LHCN-M2 (cell line): ENCODE results near the gene SRBD1. TPM values are rescaled to one million over a fixed set of nuclear protein-coding genes. Genes with fewer than 3 reads are reported as not detected.

Source experiments
- DNase-seq: peaks from one replicate; pipeline ENCODE4 v3.0.0-alpha.2; 2012; ENCODE audit warnings: low read depth
- total RNA-seq: library from RNA; depleted of rRNA; stranded (reverse); fragments of >200 nt; gene quantifications from 2 replicates; pipeline ENCODE4 v1.2.3, GENCODE V29; 2014

Gene SRBD1
- total RNA-seq, 1 experiment from 2014 or later: 22.7 TPM

DNA sequence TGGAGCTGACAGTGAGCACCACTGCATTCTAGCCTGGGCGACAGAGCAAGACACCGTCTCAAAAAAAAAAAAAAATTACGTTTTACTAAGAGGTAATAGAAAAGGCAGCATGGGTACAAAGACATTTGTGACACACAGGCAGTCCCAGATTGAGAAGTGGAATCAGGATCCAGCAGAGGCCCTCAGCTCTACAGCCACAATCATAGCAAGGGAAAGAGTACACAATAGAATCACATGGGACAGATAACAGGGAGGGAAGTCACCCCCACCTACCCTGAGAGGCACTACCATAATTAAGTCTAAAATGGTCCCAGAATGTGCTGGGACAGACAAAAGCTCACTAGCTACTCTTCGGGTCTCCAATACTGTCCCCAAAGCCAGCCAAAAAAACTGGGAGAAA, 12.5 kb downstream of the SRBD1 start:
- DNase-seq: no peak

DNA sequence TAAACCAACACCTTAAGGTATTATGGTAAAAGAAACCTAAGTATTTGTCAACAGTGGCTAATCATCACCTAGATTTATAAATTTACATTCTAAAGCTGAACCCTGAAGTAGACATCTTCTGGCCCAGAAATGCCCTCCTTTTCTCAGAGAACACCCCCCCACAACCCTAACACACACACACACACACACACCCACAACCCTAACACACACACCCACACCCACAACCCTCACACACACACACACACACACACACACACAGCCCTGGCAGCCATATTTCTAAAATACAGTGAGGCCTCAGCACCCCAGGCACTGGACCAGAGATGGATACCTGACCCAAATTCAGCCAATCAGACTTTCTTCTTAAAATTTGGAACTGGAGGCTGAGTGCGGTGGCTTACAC, 14.3 kb downstream of the SRBD1 start:
- DNase-seq: no peak

DNA sequence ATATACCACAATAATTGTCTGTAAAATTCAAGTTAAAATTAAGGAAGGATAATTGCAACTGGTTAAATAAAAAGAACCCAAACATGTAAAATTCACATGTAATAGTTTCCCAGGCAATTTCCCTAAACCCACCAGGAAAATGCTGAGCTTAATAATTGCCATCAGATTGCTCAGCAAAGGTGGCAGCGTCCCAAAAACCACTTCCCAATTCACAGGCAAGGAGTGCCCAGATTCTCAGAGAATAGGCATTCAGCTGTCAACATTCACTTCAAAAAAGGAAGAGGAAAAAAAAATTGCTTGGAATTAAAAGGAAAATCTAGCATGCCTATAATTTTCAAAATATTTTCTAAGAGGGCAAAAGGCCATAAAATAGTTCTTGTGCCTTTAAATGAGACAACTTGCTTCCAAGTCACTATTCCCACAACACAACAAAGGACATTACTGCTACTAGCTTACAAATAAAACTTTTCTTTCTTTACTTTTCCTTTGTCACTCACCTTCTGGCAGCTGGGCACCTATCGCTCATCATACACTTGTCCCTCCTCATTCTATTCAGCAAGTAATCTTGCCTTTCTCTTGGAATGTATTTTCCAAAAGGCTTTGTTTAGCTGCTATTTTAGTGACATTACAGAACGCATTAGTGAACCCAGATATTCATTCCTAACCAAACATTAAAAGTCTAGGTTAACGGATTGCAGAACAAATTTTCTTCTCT, 15.2 kb downstream of the SRBD1 start:
- peak; percentile 75 for DNase-seq

DNA sequence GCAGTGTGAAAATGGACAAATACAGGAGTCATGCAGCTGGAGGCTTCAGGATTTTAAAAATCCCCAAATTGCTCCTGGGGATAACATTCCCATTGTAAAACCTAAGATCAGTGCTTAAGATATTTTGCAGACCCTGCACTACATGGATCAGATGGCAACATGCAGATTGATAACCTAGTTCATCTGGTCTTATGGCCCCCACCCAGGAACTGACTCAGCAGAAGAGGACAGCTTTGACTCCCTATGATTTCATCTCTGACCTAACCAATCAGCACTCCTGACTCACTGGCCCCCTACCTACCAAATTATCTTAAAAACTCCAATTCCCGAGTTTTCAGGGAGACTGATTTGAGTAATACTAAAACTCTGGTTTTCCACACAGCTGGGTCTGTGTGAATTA, 20.0 kb downstream of the SRBD1 start:
- DNase-seq: no peak

DNA sequence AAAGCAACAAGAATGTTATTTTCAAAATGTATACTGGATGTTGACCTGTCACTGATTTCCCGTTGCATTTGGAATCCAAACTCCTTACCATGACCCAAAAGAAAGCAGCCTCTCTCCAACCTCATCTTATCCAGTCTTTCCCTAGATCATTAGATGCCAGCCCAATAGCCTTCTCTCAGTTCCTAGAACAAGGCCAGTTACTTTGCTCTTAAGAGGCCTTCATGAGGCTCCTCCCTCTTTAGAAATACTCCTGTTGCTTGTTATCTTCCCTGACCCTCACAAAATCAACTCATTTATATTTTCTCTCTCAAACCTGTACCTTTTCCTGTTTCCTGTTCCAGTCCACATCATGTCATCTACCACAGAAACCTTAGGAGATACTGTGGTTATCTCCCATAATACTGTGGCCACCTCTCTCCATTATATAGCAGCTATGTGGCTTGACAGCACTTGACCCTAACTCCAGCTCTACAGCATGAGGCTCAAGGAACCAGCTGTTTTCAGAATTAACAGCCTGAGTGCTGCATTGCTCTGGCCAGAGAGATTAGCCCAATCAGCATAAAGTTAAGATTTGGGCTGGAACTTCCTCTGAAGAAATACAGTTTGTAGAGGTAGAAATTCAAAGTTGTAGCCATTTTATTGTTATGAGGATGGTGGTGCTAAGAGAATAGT, 22.8 kb downstream of the SRBD1 start:
- peak; percentile 58 for DNase-seq

DNA sequence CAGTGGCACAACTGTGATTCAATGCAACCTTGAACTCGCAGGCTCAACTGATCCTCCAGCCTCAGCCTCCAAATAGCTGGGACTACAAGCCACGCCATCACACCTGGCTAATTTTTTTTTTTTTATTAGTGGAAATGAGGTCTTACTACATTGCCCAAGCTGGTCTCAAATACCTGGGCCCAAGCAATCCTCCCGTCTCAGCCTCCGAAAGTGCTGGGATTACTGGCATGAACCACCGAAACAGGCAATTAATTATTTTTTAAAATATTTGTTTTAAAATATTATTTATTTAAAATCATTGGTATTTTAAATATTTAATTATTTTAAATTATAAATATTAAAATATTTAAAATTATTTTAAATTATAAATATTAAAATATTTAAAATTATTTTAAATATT, 24.5 kb downstream of the SRBD1 start:
- no peak for DNase-seq

DNA sequence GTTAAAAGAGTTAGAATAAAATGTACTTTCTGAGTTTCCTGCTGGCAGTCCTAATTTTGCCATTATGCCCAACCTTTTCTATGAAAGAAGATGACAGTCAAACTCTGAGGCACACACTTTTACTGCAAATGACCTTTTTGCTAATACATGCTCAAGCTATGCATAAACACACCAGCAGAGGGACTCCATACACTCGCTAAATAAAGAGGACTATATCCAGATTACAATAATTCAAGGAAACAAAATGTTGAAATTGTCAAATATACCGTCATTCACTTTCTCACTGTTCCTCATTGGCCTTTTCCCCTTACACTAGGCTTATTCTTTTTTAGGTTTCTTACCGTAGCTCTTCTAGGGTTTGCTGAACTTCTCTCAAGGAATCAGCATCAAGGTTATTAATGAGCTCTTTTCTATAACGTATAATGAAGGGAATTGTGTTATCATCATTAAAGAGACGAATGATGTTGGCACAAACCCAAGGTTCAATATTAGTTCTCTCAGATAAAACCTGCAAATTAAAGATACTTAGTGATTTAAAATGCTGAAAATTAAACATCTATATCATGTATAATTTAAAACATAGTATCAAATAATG, 25.7 kb downstream of the SRBD1 start:
- DNase-seq: peak; percentile 52

DNA sequence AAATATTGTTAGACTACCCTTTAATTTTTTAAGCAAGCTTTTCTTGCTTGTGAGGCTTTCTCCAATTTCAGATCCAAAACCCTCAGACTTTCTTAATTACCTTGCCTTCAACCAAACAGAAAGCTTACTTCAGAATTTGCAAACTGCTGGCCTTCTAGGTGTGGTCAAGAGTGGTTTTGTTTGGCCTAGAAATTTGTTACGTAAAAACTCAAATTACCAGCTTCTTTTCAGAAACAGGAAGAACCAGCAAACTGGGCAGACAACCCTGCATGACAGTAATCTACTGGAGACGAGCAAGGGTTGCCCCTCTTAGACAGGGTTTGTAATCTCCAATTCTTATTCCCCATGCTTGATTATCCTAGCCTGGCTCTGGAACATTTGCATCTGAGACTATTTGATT, 27.1 kb downstream of the SRBD1 start:
- DNase-seq: no peak

DNA sequence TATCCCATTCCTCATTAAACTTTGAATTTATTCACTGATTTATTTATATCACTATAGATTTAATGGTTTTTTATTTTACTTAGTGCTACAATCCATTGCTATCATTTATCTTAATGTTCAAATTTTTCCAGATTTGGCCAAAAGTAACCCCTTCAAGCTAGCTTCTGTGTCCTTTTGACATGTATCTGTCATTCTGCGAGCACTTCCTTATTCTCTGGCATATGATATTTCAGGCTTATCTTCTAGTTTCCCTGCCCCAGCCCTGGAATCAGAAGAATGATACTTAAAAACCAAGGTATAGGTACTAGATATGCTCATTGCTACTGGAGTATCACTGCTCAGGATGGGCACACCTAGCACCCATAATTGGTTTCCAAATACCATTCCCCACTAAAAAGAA, 28.5 kb downstream of the SRBD1 start:
- no peak for DNase-seq

DNA sequence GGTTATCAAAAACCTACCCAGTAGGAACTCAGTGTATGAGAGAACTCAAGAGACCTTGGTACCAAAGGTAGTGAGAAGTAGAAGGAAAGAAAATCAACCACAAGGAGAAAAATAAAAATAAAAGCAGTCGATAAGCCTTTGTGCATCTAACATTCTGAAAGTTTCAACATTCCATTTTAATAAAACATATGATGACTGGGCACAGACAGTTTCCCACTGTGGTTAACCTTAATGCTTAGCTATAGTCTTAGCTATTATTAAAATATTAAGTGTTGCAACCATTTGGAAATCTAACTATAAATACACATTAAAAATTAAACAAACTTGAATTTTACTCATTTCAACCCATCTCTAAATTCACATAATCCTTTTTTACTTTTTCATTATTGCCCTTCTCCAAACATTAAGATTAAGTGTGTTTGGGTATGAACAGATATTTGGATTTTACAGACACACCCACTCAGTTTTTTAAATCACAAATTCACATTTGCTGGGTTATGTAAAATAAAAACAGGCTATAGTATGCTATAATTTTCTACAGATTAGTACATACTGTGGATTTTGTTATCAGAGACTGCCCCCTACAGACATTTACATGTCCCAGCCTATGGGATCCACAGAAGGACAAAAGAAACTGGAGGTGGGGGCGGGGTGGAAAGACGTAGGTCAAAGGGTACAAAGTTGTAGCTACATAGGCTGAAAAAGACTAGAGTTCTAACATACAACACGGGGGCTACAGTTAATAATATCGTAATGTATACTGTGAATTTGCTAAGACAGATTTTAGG, 32.8 kb downstream of the SRBD1 start:
- DNase-seq: peak; percentile 73

DNA sequence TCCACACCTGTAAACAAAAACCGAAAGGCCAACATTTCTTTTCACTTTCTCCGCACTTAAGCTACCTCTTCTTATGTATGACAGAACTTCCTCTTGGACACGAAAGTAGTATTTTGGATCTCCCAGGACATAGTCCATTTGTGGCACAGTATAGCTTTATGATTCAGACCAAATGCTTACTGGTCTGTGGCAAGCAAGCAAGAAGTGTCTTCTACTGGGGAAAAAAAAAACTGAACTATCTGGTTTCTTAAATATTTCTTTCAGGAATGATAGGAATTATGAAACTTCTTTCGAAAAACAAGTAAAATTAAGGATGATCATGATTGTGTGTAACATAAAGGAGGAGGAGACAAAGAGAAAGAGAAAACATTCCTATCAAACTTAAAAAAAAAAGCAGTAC, 33.6 kb downstream of the SRBD1 start:
- DNase-seq: peak; percentile 32

DNA sequence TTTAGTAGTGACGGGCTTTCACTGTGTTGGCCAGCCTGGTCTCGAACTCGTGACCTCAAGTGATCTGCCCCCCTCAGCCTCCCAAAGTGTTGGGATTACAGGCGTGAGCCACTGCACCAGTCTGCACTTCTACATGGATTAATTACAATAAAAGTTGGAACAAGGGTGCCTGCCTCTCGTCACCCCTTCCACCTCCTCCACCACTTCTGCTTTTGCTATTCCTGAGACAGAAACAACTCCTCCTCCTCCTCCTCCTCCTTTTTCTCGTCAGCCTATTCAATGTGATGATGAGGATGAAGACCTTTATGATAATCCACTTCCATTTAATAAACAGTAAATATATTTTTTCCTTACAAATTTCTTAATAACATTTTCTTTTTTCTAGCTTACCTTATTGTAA, 35.2 kb downstream of the SRBD1 start:
- DNase-seq: no peak

DNA sequence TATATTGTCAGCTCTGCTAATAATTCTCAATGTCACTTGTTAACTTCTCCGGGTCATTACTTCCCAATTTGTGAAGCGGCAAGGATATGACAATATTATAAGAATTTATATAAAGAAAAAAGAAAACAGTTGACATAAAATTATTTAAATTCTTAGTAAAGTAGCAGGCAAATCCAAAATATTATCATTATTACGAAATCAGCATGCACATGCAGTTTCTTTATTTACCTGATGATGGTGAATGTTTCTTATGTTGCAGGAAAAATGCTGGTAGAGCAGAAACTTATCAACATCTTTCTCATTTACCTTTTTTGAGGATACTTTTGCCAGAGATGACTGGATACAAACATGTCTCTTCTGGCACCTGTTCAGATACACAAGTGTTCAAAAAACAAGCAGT, 38.1 kb downstream of the SRBD1 start:
- DNase-seq: no peak

DNA sequence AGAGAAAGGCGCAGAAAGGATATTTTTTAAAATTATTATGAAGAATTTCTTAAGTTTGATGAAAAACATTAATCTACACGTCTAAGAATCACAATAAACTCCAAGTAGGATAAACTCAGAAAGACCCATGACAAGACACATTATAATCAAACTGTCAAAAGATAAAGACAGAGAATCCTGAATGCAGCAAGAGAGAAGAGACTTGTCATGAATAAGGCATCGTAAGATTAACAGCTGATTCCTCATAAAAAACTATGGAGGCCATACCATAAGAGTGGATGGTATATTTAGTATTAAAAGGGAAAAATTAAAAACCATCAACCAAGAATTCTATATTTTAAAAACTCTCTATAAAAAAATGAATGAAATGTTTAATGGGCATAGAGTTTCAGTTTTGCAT, 39.1 kb downstream of the SRBD1 start:
- no peak for DNase-seq

DNA sequence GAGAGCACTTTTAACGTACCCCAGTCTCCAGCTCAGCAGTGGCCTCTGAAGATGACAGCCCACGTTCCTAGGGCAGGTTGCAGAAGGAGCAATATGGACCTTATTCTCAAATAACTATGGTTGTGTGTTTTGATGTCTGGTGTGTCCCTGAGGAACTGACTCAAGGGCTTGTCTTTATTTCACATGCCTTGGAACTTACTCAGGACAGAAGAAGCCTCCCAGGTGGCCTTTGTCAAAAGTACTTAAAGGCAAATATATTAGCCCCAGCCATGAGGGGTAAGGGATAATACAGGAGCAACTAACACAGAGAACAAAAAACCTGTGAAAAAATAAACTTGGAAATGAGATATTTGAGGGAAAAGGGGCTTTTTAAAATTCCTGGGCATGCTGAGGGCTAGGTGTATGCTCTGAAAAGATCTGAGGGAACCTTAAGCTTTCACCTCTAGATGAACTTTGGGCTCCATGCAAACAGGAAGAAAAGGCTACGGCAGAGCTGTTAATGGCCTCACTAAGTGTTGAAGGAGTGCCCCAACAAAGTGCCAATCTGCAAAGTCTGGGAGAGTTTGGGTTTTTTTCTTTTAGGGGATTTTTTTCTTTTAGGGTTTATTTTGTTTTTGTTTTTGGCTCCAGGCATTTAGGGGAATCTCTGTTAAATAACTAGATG, 40.3 kb downstream of the SRBD1 start:
- peak; percentile 60 for DNase-seq

DNA sequence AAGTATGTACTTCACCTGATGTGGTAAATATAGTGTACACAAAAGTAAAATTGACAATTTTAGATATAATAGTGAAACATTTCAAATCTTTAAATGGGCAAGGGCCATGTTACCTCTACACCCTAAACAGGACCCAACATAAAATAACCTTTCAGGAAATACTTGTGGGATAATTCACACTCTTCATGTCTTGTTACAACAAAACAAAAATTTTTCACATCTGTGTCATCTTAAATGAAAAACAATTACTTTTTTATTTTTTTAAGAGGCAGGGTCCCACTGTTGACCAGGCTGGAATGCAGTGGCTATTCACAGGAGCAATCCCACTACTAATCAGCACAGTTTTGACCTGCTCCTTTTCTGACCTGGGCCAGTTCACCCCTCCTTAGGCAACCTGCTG, 42.1 kb downstream of the SRBD1 start:
- DNase-seq: peak; percentile 40

DNA sequence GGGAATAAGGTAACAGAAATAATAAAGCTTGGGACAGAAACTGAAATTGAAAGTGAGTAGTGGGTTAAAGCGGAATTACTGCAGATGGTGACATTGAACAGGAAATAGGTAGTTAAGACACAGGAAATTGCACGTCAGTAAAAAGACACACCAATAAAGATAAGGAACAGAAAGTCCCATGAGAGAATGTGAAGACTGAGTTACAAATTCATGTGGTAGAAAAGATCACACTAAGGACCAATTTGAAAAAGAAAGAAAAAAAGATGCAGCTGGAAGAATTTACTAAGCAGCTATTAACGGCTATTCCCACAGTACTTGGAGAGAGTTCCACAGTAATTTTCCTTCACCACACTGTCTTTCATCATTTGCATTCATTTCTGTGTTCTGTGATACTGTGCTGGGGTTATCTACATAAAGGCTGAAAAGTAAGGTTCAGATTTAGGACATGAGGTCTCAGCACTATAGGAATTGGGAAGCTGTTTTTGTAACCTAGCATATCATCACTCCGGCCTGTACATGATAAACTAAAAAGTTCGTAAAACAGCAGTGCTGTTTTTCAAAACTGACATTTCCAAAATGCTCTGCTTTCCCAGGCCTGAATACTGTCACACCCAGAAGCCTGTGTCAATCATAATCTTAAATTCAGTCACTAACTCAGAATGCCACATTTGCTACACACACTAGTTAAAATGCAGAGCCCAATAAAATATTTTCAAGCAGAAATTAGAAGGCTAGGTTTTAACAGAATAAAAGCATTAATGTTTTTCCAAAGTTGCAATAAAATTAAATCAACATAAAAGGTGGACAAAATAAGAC, 42.9 kb downstream of the SRBD1 start:
- peak; percentile 37 for DNase-seq

DNA sequence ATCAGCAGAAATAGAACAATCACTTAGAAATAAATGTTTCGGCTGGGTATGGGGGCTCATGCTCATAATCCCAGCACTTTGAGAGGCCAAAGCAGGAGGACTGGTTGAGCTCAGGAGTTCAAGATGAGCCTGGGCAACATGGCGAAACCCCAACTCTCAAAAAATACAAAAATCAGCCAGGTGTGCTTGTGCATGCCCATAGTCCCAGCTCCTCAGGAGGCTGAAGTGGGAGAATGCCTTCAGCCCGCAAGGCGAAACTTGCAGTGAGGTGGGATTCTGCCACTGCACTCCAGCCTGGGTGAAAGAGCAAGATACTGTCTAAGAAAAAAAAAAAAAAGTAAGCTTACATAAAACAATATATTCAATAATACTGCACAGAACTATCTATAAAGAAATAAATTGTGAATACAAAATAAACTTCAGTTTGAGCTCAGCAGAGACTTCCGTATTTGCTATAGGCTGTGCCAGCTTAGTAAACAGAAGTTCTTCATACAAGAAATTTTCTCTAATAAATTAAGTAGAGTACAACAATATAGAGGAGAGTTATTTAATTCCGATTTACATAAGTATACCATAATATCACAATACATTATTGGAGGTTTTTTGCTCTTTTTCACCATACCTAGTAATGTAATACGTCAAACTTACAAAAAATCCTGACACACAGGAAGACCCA, 43.6 kb downstream of the SRBD1 start:
- DNase-seq: no peak

DNA sequence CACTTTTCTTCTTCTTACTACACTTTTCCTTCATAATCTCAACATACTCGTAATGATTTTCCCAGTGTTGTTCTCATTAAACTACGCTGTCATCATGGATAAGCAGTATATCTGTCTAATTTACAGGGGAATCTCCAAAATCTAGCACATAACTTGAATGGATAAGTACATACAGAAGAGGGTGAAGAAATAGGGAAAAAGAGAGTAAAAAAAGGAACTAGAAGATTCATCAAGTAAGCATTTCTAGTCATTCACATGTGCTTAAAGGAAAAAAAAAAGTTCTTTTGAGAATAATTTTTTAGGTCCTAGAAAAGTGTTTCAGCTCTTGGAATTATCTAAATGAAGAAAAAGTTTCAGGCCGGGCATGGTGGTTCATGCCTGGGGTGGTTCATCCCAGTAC, 51.6 kb downstream of the SRBD1 start:
- DNase-seq: no peak

DNA sequence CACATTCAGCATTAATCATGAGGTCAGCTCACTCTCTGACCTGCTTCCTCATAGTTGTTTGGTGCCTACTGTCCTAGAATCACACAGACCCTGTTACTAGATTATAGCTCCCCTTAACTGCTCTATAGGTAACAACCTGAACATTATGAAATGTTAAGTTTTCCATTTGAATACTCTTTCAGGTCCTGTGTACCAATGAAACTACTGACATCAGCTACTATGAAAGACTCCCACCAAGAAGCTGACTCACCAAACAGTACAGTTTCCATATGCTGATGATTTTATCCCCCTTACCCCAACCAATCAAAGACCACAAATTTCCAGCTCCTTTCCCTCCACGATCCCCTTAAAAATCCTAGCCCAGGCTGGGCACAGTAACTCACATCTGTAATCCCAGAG, 56.3 kb downstream of the SRBD1 start:
- peak; percentile 31 for DNase-seq
